Cardiac fibroblast (primary cell): ENCODE results near the gene IL17REL.

Experiments used
- DNase-seq, 2 donors: peaks; one replicate each; pipeline versions ENCODE4 v3.0.0 to v3.0.0-alpha.2; 2010; ENCODE audit warnings: low read depth in 2 of 2
- H3K4me3 ChIP-seq, 2 donors: replicated peaks in 1 of 2; 1 replicate in 1 of 2; 2 replicates in 1 of 2; pipeline ENCODE4 v1.5.1; 2011; ENCODE audit warnings: low read depth in 2 of 2, low read length in 2 of 2, mild to moderate bottlenecking in 2 of 2, moderate library complexity in 1 of 2
- CTCF ChIP-seq: IDR thresholded peaks from one replicate; pipeline ENCODE4 v1.5.1; 2011; ENCODE audit warnings: low read depth, mild to moderate bottlenecking, low read length, inconsistent platforms

IL17REL gene

GRCh38 chr22:50046481-50047245 is 34.1 kb upstream of the IL17REL start:
- no peak for DNase-seq
- no peak overlapping the region for H3K4me3 ChIP-seq
- TF ChIP-seq CTCF: no peak

- TF ChIP-seq CTCF: no peak
- no peak overlapping the region for H3K4me3 ChIP-seq
- DNase-seq: no peak
These were observed 33.5 kb upstream of the IL17REL start for GRCh38 chr22:50046019-50046415.

- no peak for DNase-seq
- TF ChIP-seq CTCF: no peak
- no peak overlapping the region for H3K4me3 ChIP-seq
These were observed 32.9 kb upstream of the IL17REL start for GRCh38 chr22:50045211-50046018.

DNA sequence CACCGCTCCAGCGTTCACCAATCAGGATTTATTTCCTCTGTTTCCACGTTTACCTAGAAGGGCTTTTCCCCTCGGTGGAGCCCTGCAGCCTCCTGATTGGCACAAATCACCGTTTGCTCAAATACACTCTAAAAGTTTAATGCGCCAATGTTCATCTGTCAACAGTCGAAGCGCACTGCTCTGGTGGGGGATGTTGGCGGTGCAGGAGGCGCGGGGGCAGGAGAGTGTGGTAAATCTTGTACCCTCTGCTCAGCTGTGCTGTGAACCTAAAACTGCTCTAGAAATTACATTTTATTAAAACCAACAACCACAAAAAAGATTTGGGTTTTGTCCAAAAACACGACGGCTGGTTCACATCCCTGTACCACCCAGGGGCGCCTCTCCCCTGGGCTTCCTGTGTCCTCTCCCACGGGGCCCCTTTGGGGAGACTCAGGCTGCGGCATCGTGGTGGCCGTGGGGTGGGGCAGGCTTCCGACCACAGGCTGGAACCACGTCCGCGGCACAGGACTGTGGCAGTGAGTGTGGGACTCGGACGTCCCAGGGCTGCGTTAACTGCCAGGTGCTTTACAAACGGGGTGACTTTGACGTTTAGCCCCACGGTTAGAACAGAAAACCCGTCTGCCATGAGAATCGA is 32.0 kb upstream of the IL17REL start:
- no peak for TF ChIP-seq CTCF

GRCh38 chr22:50041361-50042065 is 28.9 kb upstream of the IL17REL start:
- DNase-seq: no peak
- no peak for TF ChIP-seq CTCF
- H3K4me3 ChIP-seq: no peak overlapping the region

More for the DNA sequence above, 32.0 kb upstream of the IL17REL start:
- H3K4me3 ChIP-seq: no peak overlapping the region
- no peak for DNase-seq

GRCh38 chr22:50040717-50041116 is 28.2 kb upstream of the IL17REL start:
- TF ChIP-seq CTCF: no peak
- no peak overlapping the region for H3K4me3 ChIP-seq
- DNase-seq: no peak
